ENCODE results near the gene PCGF6. TPM values are rescaled to one million over a fixed set of nuclear protein-coding genes. Genes with fewer than 3 reads are reported as not detected.

Gene PCGF6
- total RNA-seq, 4 donors from 2014 or later, result 11.7 to 19.1 (median 17.1) TPM

GRCh38 chr10:103276896-103277712, 73.8 kb downstream of the PCGF6 start, which contains the start of gene INA:
INA (plus strand) TSS chr10:103277138; CDS start chr10:103277212, 74 bp downstream.
- Histone ChIP-seq H3K9me3 (peaks cover 0 to 9% (median 0%) of the 10 kb centered on the region in 3 donors), H3K4me1 (peaks cover 0 to 27% (median 8%) of the 10 kb centered on the region in 3 donors), H3K36me3 (no peaks in the 10 kb centered on the region), H3K4me3 (peak within 1 kb of the TSS in 1 of 2 donors; percentile 36), H3K27ac (no peak within 1 kb of the TSS), H3K27me3 (peaks cover 76% of the 10 kb centered on the region)
- TF ChIP-seq POLR2AphosphoS5 (IDR thresholded peaks at IDR 0.05), result no peak
- no peak for TF ChIP-seq EP300 (IDR thresholded peaks at IDR 0.05)
- TF ChIP-seq POLR2A (IDR thresholded peaks at IDR 0.05), result no peak
- no peak for TF ChIP-seq CTCF (IDR thresholded peaks at IDR 0.05)
- 0% methylated on average over 11 of the region's 105 CpGs; no CpG with 5 or more reads in 1 of the 2 donors for WGBS, 2 donors (ENCODE audit: low coverage in 1 of 2)
- no peak for ATAC-seq

- Histone ChIP-seq H3K27me3 (peaks cover 69% of the 10 kb centered on the region), H3K27ac (no peak overlapping the region), H3K36me3 (no peaks in the 10 kb centered on the region), H3K9me3 (peaks cover 0 to 9% (median 0%) of the 10 kb centered on the region in 3 donors), H3K4me3 (peak overlapping the region in 1 of 2 donors; percentile 36), H3K4me1 (peaks cover 0 to 27% (median 8%) of the 10 kb centered on the region in 3 donors)
- ATAC-seq, result no peak
- 26 to 35% methylated on average over 3 to 7 of the region's 21 CpGs for WGBS, 2 donors (ENCODE audit: low coverage in 1 of 2)
- TF ChIP-seq POLR2AphosphoS5 (IDR thresholded peaks at IDR 0.05) (no peak), POLR2A (IDR thresholded peaks at IDR 0.05) (no peak), EP300 (IDR thresholded peaks at IDR 0.05) (no peak), CTCF (IDR thresholded peaks at IDR 0.05) (no peak)
Measured at GRCh38 chr10:103276251-103276895, 74.6 kb downstream of the PCGF6 start.

- no peak overlapping the region for H3K4me3 ChIP-seq
- H3K27me3 ChIP-seq, result peaks cover 48% of the 10 kb centered on the region
- TF ChIP-seq POLR2AphosphoS5 (IDR thresholded peaks at IDR 0.05), result no peak
- TF ChIP-seq POLR2A (IDR thresholded peaks at IDR 0.05), result no peak
- no peak for TF ChIP-seq EP300 (IDR thresholded peaks at IDR 0.05)
- TF ChIP-seq CTCF (IDR thresholded peaks at IDR 0.05), result no peak
- peaks cover 0 to 26% (median 8%) of the 10 kb centered on the region in 3 donors for H3K4me1 ChIP-seq
- WGBS, 2 donors (ENCODE audit: low coverage in 1 of 2), result 15 to 29% methylated on average over 2 to 4 of the region's 4 CpGs
- H3K9me3 ChIP-seq, result peaks cover 0 to 5% (median 0%) of the 10 kb centered on the region in 3 donors
- H3K36me3 ChIP-seq, result no peaks in the 10 kb centered on the region
- peak; percentile 31 for ATAC-seq
- no peak overlapping the region for H3K27ac ChIP-seq
Measured at GRCh38 chr10:103273041-103273441, 77.9 kb downstream of the PCGF6 start.

GRCh38 chr10:103265717-103266329, 85.1 kb downstream of the PCGF6 start:
- peaks cover 49% of the 10 kb centered on the region for H3K27me3 ChIP-seq
- no peak for ATAC-seq

More at GRCh38 chr10:103265717-103266329, 85.1 kb downstream of the PCGF6 start:
- no peaks in the 10 kb centered on the region for H3K9me3 ChIP-seq
- TF ChIP-seq POLR2A (IDR thresholded peaks at IDR 0.05), result no peak
- no peak for TF ChIP-seq POLR2AphosphoS5 (IDR thresholded peaks at IDR 0.05)
- no peak for TF ChIP-seq EP300 (IDR thresholded peaks at IDR 0.05)
- no peak for TF ChIP-seq CTCF (IDR thresholded peaks at IDR 0.05)
- no peaks in the 10 kb centered on the region for H3K36me3 ChIP-seq
- no peak overlapping the region for H3K4me3 ChIP-seq
- WGBS, 2 donors (ENCODE audit: low coverage in 1 of 2), result 29 to 53% methylated on average over 7 to 11 of the region's 11 CpGs
- H3K4me1 ChIP-seq, result no peaks in the 10 kb centered on the region
- no peak overlapping the region for H3K27ac ChIP-seq
